ENCODE results near the gene GNE. TPM values are rescaled to one million over a fixed set of nuclear protein-coding genes. Genes with fewer than 3 reads are reported as not detected.
"Not testable (repeated sequence)": the region's sequence is repeated elsewhere in the genome, so short reads cannot be mapped to it uniquely, and the experiment has no call there.

GNE gene
- polyA plus RNA-seq (ENCODE audit: insufficient read length in 3 of 3), result 10 to 100 TPM; 18.5 to 20.3 (median 19.7) TPM

- DNase-seq (ENCODE audit: low read depth in 3 of 3, low spot score in 2 of 3), result peak; percentile 83 to 94 (median 90)
These were observed at the start of gene GNE for GRCh38 chr9:36258208-36258995. TSS of gene GNE (minus strand) at chr9:36258448. CDS start at chr9:36249355, 9,093 bp downstream.

- no peak for DNase-seq (ENCODE audit: low read depth in 3 of 3, low spot score in 2 of 3)
These were observed 48.4 kb upstream of the GNE start for GRCh38 chr9:36306471-36307306.

GRCh38 chr9:36304366-36304765 is 46.1 kb upstream of the GNE start:
- not testable (repeated sequence) for DNase-seq (ENCODE audit: low read depth in 3 of 3, low spot score in 2 of 3)

- no peak for DNase-seq (ENCODE audit: low read depth in 3 of 3, low spot score in 2 of 3)
These were observed 43.0 kb upstream of the GNE start for GRCh38 chr9:36301227-36301626.

- no peak for DNase-seq (ENCODE audit: low read depth in 3 of 3, low spot score in 2 of 3)
These were observed 40.3 kb upstream of the GNE start for GRCh38 chr9:36298566-36298965.

- no peak for DNase-seq (ENCODE audit: low read depth in 3 of 3, low spot score in 2 of 3)
These were observed 39.5 kb upstream of the GNE start for GRCh38 chr9:36297798-36298197.

- DNase-seq (ENCODE audit: low read depth in 3 of 3, low spot score in 2 of 3), result not testable (repeated sequence)
These were observed 36.7 kb upstream of the GNE start for GRCh38 chr9:36294996-36295395.

GRCh38 chr9:36293918-36294317 is 35.7 kb upstream of the GNE start:
- no peak for DNase-seq (ENCODE audit: low read depth in 3 of 3, low spot score in 2 of 3)

- DNase-seq (ENCODE audit: low read depth in 3 of 3, low spot score in 2 of 3), result no peak
These were observed 34.9 kb upstream of the GNE start for GRCh38 chr9:36293171-36293570.

- DNase-seq (ENCODE audit: low read depth in 3 of 3, low spot score in 2 of 3), result no peak
These were observed 34.4 kb upstream of the GNE start for GRCh38 chr9:36292641-36293040.

- DNase-seq (ENCODE audit: low read depth in 3 of 3, low spot score in 2 of 3), result no peak
These were observed 32.7 kb upstream of the GNE start for GRCh38 chr9:36290996-36291395.

GRCh38 chr9:36289836-36290435 is 31.7 kb upstream of the GNE start:
- no peak for DNase-seq (ENCODE audit: low read depth in 3 of 3, low spot score in 2 of 3)

GRCh38 chr9:36288070-36288469 is 29.8 kb upstream of the GNE start:
- no peak for DNase-seq (ENCODE audit: low read depth in 3 of 3, low spot score in 2 of 3)

- DNase-seq (ENCODE audit: low read depth in 3 of 3, low spot score in 2 of 3), result no peak
These were observed 28.1 kb upstream of the GNE start for GRCh38 chr9:36286388-36286787.

- DNase-seq (ENCODE audit: low read depth in 3 of 3, low spot score in 2 of 3), result no peak
These were observed 26.0 kb upstream of the GNE start for GRCh38 chr9:36284226-36284625.

- no peak for DNase-seq (ENCODE audit: low read depth in 3 of 3, low spot score in 2 of 3)
These were observed 24.0 kb upstream of the GNE start for GRCh38 chr9:36282275-36282674.

- no peak for DNase-seq (ENCODE audit: low read depth in 3 of 3, low spot score in 2 of 3)
These were observed 22.7 kb upstream of the GNE start for GRCh38 chr9:36280989-36281388.

- no peak for DNase-seq (ENCODE audit: low read depth in 3 of 3, low spot score in 2 of 3)
These were observed 20.0 kb upstream of the GNE start for GRCh38 chr9:36278243-36278642.

GRCh38 chr9:36276781-36277181 is 18.5 kb upstream of the GNE start:
- no peak for DNase-seq (ENCODE audit: low read depth in 3 of 3, low spot score in 2 of 3)

GRCh38 chr9:36276254-36276653 is 18.0 kb upstream of the GNE start:
- no peak for DNase-seq (ENCODE audit: low read depth in 3 of 3, low spot score in 2 of 3)

- DNase-seq (ENCODE audit: low read depth in 3 of 3, low spot score in 2 of 3), result no peak
These were observed 16.8 kb upstream of the GNE start for GRCh38 chr9:36275060-36275459.

All from right renal cortex interstitium (tissue), 3 donors.